GM19238 (cell line): ENCODE data around the gene SLC9B1.

Source experiments
- DNase-seq: peaks from one replicate; pipeline ENCODE4 v3.0.0; 2011; ENCODE audit warnings: low spot score; ENCODE audit not compliant: insufficient read length

SLC9B1 gene

GRCh38 chr4:103019308-103020124, at the start of gene SLC9B1:
Gene SLC9B1 (minus strand): TSS chr4:103019705. CDS start chr4:102991711, 27,994 bp downstream.
- DNase-seq, result peak; percentile 63

- DNase-seq, result no peak
Observed at GRCh38 chr4:103067841-103068547, 48.5 kb upstream of the SLC9B1 start.

GRCh38 chr4:103060453-103061148, 41.1 kb upstream of the SLC9B1 start:
- no peak for DNase-seq

GRCh38 chr4:103054030-103054429, 34.5 kb upstream of the SLC9B1 start:
- no peak for DNase-seq

GRCh38 chr4:103052779-103053178, 33.3 kb upstream of the SLC9B1 start:
- no peak for DNase-seq

- DNase-seq, result no peak
Observed at GRCh38 chr4:103052145-103052544, 32.6 kb upstream of the SLC9B1 start.

- no peak for DNase-seq
Observed at GRCh38 chr4:103050736-103051436, 31.4 kb upstream of the SLC9B1 start.

GRCh38 chr4:103046416-103047290, 27.1 kb upstream of the SLC9B1 start:
- DNase-seq, result peak; percentile 9

- no peak for DNase-seq
Observed at GRCh38 chr4:103044183-103044582, 24.7 kb upstream of the SLC9B1 start.

- DNase-seq, result no peak
Observed at GRCh38 chr4:103036169-103036568, 16.7 kb upstream of the SLC9B1 start.

GRCh38 chr4:103032574-103032973, 13.1 kb upstream of the SLC9B1 start:
- DNase-seq, result no peak

GRCh38 chr4:103030791-103031190, 11.3 kb upstream of the SLC9B1 start:
- no peak for DNase-seq

- DNase-seq, result no peak
Observed at GRCh38 chr4:103029300-103029699, 9.8 kb upstream of the SLC9B1 start.

- DNase-seq, result no peak
Observed at GRCh38 chr4:103026868-103027267, 7.4 kb upstream of the SLC9B1 start.

- DNase-seq, result no peak
Observed at GRCh38 chr4:103024996-103025395, 5.5 kb upstream of the SLC9B1 start.

- no peak for DNase-seq
Observed at GRCh38 chr4:103021120-103021519, 1.6 kb upstream of the SLC9B1 start.

- no peak for DNase-seq
Observed at GRCh38 chr4:103018391-103019307, 856 bp downstream of the SLC9B1 start.

GRCh38 chr4:103012551-103012950, 7.0 kb downstream of the SLC9B1 start:
- DNase-seq, result no peak

- no peak for DNase-seq
Observed at GRCh38 chr4:103012060-103012459, 7.4 kb downstream of the SLC9B1 start.
